ENCODE results near the gene MRFAP1L1. TPM values are rescaled to one million over a fixed set of nuclear protein-coding genes. Genes with fewer than 3 reads are reported as not detected.
"Not testable (repeated sequence)": the region's sequence is repeated elsewhere in the genome, so short reads cannot be mapped to it uniquely, and the experiment has no call there.

The MRFAP1L1 gene
- 10 to 100 TPM; 24.2 to 49.0 (median 31.2) TPM for total RNA-seq
- long read RNA-seq, donor 1, transcript MRFAP1L1-202 (1 exons, 2,127 nt), result minor isoform, 15 of 84 reads
- long read RNA-seq, donor 1, transcript MRFAP1L1-201 (2 exons, 1,593 nt), result major isoform, 62 of 84 reads
- long read RNA-seq, donor 1, partial matches to known transcripts, result 0 of 84 reads
- long read RNA-seq, donor 1, other reads (novel, unspliced or antisense), result 7 of 84 reads
- long read RNA-seq, donor 2, transcript MRFAP1L1-201 (2 exons, 1,593 nt), result major isoform, 20 of 24 reads
- long read RNA-seq, donor 2, partial matches to known transcripts, result 0 of 24 reads
- long read RNA-seq, donor 2, other reads (novel, unspliced or antisense), result 2 of 24 reads

DNA sequence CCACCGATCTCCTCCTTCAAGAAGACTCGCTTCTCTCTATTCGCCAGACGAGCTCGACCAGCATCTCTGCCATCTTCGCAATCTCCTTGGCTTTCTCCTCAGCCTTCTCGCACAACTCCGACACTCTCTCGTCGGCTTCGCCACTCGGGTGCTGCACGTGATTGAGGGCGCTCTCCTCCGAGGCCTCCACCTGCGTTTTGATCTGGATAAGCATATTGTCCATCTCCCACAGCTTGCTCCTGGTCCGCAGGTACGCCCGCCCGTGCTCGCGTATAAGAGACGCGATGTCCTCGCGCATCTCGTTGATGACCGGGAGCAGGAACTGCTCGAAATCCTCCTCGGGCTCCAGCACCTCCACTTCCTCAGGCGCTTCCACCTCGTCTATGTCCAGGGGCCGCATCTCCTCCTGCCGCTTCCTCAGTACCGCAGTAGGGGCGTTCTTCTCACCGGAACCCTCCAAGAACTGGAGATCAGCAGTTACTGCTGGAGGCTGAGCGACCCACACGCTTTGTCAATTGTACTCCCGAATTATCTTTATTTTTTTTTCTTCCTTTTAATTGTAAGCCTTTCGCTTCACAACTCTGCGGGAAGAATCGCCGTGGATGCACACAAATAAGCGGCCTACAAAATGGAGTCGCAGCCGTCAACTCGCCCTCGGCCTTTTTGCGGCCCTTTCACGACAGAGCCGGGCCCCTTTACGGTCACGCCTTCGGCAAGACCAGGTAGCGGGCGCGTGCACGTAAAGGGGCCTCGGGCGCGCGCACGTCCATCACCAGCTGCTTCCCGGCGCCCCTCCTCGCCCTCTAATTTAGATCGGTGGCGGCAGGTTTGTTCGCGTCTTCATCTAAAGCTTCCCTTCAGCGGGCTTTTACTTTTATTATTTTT, at the start of gene MRFAP1L1:
MRFAP1L1 (minus strand) TSS at position 636 of the 885 bp plus-strand sequence; CDS start at position 400, 236 bp downstream.
- H3K9me3 ChIP-seq, result no peaks in the 10 kb centered on the region
- TF ChIP-seq, protein P1, sequence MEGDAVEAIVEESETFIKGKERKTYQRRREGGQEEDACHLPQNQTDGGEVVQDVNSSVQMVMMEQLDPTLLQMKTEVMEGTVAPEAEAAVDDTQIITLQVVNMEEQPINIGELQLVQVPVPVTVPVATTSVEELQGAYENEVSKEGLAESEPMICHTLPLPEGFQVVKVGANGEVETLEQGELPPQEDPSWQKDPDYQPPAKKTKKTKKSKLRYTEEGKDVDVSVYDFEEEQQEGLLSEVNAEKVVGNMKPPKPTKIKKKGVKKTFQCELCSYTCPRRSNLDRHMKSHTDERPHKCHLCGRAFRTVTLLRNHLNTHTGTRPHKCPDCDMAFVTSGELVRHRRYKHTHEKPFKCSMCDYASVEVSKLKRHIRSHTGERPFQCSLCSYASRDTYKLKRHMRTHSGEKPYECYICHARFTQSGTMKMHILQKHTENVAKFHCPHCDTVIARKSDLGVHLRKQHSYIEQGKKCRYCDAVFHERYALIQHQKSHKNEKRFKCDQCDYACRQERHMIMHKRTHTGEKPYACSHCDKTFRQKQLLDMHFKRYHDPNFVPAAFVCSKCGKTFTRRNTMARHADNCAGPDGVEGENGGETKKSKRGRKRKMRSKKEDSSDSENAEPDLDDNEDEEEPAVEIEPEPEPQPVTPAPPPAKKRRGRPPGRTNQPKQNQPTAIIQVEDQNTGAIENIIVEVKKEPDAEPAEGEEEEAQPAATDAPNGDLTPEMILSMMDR (IDR thresholded peaks at IDR 0.05), result no peak
- peak; percentile 98 to 99 (median 98) for DNase-seq
- ATAC-seq, result peak; percentile 99
- H3K4me3 ChIP-seq, result peak within 1 kb of the TSS; percentile 62
- peaks cover 18% of the 10 kb centered on the region for H3K4me1 ChIP-seq (ENCODE audit: low read depth)
- intact Hi-C loops (cut with DNase I, micrococcal nuclease), result no loop called here
- H3K36me3 ChIP-seq (ENCODE audit: low read depth), result no peaks in the 10 kb centered on the region

DNA sequence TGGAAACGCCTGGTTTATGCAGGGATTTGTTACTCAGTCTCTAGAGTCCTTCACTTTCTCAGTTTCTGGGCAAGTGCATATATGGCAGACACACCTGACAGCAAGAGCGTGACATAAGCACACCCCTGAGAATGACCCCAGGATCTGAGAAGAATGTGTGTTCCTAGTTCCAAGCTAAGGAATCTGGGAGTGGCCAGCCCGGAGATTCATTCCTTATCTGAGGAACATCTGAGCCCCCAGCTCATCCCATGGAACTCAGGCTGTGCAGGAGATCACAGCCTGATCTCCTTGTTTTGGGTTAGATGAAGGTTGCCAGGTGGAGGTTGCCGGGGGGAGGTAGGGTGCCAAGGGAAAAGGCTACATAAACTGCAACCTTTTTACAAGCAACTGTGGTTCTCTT, 49.1 kb upstream of the MRFAP1L1 start:
- no peaks in the 10 kb centered on the region for H3K36me3 ChIP-seq (ENCODE audit: low read depth)
- no peak overlapping the region for H3K4me3 ChIP-seq
- intact Hi-C loops (cut with DNase I, micrococcal nuclease), result no loop called here
- ATAC-seq, result no peak
- TF ChIP-seq, protein P1 (IDR thresholded peaks at IDR 0.05), result no peak
- no peaks in the 10 kb centered on the region for H3K4me1 ChIP-seq (ENCODE audit: low read depth)
- H3K9me3 ChIP-seq, result no peaks in the 10 kb centered on the region
- peak in 1 of 3 donors; percentile 4 for DNase-seq

DNA sequence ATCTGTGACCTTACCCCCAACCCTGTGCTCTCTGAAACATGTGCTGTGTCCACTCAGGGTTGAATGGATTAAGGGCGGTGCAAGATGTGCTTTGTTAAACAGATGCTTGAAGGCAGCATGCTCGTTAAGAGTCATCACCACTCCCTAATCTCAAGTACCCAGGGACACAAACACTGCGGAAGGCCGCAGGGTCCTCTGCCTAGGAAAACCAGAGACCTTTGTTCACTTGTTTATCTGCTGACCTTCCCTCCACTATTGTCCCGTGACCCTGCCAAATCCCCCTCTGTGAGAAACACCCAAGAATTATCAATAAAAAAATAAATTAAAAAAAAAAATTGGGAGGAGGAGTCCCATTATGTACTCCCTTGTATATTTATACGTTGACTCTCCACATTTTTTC, 46.7 kb upstream of the MRFAP1L1 start:
- intact Hi-C loops (cut with DNase I, micrococcal nuclease); ATAC-seq; H3K36me3 ChIP-seq (ENCODE audit: low read depth); H3K4me3 ChIP-seq; DNase-seq; H3K9me3 ChIP-seq: not testable (repeated sequence)
- H3K4me1 ChIP-seq (ENCODE audit: low read depth), result peaks cover 18% of the 10 kb centered on the region

DNA sequence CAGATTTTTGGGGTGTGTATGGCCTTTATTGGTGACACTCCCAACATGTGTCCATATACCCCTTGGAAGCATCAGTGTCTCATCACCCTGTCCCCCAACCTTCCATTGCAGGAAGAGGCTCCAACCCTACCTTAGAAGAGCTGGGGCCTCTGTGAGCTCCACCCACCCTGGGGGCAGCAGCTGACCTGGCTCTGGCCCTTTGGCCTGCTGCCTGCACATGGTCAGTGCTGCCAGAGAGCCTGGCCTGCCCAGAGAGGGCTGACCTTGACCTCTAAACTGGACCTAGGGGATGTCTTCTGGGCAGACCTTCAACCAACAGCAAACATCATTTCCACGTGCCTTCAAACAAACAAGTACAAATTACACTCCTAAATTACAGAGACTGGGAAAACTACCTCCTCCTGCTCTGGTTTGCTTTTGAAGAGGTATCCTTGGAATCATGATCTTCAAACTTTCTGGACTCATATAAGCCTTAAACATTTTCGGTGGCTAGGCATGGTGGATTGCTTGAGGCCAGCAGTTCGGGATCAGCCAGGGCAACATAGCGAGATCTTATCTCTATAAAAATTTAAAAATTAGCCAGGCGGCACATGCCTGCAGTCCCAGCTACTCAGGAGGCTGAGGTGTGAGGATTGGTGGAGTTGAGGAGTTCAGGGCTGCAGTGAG, 45.6 kb upstream of the MRFAP1L1 start:
- peaks cover 23% of the 10 kb centered on the region for H3K4me1 ChIP-seq (ENCODE audit: low read depth)
- ATAC-seq, result no peak

DNA sequence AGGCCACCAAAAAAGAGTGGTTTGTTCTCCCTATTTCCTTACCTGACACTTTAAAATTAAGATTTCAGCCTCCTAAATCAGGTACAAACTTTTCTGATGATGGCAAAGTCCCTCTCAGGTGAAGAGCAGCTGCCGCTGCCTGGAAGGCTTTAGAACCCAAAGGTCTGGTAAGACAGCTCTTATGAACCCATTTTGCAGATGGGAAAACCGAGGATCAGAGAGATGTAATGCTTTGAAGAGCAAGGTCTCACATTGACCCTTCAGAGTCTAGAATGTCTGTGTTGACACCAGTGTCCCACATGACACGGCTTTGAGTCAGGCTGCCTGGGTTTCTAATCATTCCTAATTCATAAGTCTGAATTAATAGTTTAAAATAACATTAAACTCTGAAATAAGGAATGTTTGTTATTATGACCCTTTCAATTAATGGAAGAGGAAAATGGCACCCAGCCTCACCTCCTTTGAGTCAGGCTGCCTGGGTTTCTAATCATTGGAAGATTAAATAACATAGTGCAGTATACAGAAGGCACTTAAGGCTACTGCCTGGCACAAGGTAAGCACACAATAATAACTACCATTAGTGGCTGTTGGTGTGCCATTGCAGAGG, 44.9 kb upstream of the MRFAP1L1 start:
- TF ChIP-seq, protein P1 (IDR thresholded peaks at IDR 0.05), result no peak
- no peak for ATAC-seq
- H3K9me3 ChIP-seq, result no peaks in the 10 kb centered on the region
- no peak overlapping the region for H3K4me3 ChIP-seq
- H3K4me1 ChIP-seq (ENCODE audit: low read depth), result peaks cover 27% of the 10 kb centered on the region
- no peaks in the 10 kb centered on the region for H3K36me3 ChIP-seq (ENCODE audit: low read depth)
- intact Hi-C loops (cut with DNase I, micrococcal nuclease), result no loop called here
- DNase-seq, result peak in 1 of 3 donors; percentile 3

More for the DNA sequence above, 45.6 kb upstream of the MRFAP1L1 start:
- Histone ChIP-seq H3K9me3 (no peaks in the 10 kb centered on the region), H3K36me3 (ENCODE audit: low read depth) (no peaks in the 10 kb centered on the region), H3K4me3 (no peak overlapping the region)
- TF ChIP-seq, protein P1 (IDR thresholded peaks at IDR 0.05), result no peak
- intact Hi-C loops (cut with DNase I, micrococcal nuclease), result no loop called here
- DNase-seq, result peak in 1 of 3 donors; percentile 24

Measured in mucosa of descending colon (tissue), 3 donors.